H7 (cell line): Measurements from ENCODE around the gene C11orf86. TPM values are rescaled to one million over a fixed set of nuclear protein-coding genes. Genes with fewer than 3 reads are reported as not detected.
A peak's percentile ranks its signal among the peaks of the same experiment; 100 is the strongest.
"Not testable (repeated sequence)": the region's sequence is repeated elsewhere in the genome, so short reads cannot be mapped to it uniquely, and the experiment has no call there.

ENCODE experiments used
- DNase-seq: peaks from one replicate; pipeline ENCODE4 v3.0.0; 2012
- H3K27me3 ChIP-seq: 2 replicates; pipeline ENCODE4 v1.6.0; 2011; ENCODE audit warnings: mild to moderate bottlenecking, low read length; ENCODE audit not compliant: control insufficient read depth, insufficient read depth
- H3K36me3 ChIP-seq: replicated peaks from 2 replicates; pipeline ENCODE4 v1.5.1; 2011; ENCODE audit warnings: low read length; ENCODE audit not compliant: control insufficient read depth, insufficient read depth
- H3K4me3 ChIP-seq: 2 replicates; pipeline ENCODE4 v1.5.1; 2011; ENCODE audit warnings: low read depth, mild to moderate bottlenecking, control low read depth, low read length, moderate library complexity; ENCODE audit not compliant: insufficient read depth
- total RNA-seq: library from RNA; depleted of rRNA; stranded (reverse); fragments of >200 nt; shearing (Covaris generic); gene quantifications from 2 replicates; pipeline ENCODE4 v1.2.3, GENCODE V29; 2014

The C11orf86 gene
- total RNA-seq, 1 experiment from 2014 or later: 0.21 TPM

DNA sequence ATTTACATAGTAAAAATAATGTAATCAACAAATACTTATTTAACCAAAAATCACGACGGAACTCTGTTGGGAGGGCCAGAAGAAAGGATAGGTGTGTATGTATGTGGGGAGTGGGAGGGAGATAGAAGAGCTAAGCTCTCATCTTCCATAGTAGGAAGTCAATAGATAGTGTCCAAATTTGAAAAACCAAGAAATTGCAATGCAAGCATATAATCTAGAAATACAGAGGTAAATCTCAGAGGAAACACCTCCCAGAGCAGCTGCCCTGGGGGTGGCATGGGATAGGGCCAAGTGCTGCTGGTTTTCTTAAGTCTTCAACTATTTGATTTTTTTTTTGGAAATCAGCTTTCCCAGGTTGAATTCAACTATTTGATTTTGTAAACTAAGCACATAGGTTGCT, 16.9 kb downstream of the C11orf86 start:
- no peak for DNase-seq
- no peak overlapping the region for H3K4me3 ChIP-seq
- H3K27me3 ChIP-seq: no peaks in the 10 kb centered on the region
- H3K36me3 ChIP-seq: no peaks in the 10 kb centered on the region

DNA sequence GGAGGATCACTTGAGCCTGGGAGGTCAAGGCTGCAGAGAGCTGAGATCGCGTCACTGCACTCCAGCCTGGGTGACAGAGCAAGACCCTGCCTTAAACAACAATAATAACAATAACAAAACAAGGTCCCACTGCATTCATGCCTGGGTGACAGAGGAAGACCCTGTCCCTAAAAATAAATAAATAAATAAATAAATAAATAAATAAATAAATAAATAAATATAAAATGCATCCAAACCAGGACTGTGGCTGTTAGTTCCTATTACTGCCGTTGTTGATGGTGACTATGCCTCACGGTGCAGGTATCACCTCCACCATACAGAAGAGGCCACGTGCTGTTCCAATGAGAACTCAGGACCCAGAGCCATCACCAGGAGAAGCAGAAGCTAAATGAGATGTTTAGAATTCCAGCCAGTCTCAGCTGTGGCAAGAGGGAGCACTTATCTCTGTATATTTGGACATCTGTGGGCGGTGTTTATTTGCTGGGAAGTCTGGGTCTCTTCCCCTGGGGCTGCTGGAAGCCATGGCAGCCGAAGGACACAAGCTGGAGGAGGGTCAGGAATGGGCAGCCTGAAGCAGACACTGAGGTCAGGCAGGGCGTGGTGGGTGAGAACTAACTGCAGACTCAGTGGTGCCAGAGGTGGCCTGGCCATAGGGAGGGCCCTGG, 21.6 kb downstream of the C11orf86 start:
- Histone ChIP-seq H3K27me3 (no peaks in the 10 kb centered on the region), H3K4me3 (no peak overlapping the region), H3K36me3 (no peaks in the 10 kb centered on the region)
- DNase-seq: no peak

GRCh38 chr11:66999555-66999954, 24.5 kb downstream of the C11orf86 start:
- Histone ChIP-seq H3K4me3 (no peak overlapping the region), H3K36me3 (no peaks in the 10 kb centered on the region), H3K27me3 (no peaks in the 10 kb centered on the region)
- DNase-seq: no peak

- H3K27me3 ChIP-seq: no peaks in the 10 kb centered on the region
- no peak overlapping the region for H3K4me3 ChIP-seq
- H3K36me3 ChIP-seq: no peaks in the 10 kb centered on the region
- DNase-seq: no peak
These were observed 26.2 kb downstream of the C11orf86 start for GRCh38 chr11:67001332-67001731.

DNA sequence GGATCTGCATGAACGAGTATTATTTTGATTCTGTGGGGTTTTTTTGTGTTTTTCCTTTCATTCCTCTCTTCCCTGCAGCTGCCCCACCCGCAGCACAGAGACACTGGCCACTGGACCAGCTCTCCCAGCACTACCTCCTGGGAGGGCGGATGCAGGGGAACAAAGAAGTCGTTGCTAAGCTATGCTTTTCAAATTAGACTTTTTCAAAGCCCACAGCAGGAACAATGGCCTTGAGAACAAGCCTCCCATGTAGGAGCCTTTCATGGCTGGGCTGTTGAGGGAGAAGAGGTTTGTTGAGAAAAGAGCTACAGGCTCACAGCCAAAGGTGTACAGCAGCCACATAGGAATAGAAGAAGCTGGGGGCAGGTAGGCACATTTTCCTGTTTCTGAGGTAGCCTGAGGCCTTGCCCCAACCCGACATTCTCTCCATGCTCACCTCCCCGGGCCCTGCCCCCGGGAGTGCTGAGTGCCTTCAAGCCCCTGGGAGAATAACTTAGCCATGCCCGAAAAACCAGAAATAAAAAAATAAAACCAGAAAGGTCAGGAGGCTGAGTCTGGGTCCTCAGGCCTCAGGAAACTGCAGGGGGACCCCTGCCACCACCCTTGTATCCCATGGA, 27.3 kb downstream of the C11orf86 start:
- Histone ChIP-seq H3K27me3 (no peaks in the 10 kb centered on the region), H3K36me3 (no peaks in the 10 kb centered on the region), H3K4me3 (no peak overlapping the region)
- peak; percentile 78 for DNase-seq

- Histone ChIP-seq H3K27me3 (no peaks in the 10 kb centered on the region), H3K36me3 (no peaks in the 10 kb centered on the region), H3K4me3 (no peak overlapping the region)
- peak; percentile 65 for DNase-seq
These were observed 27.9 kb downstream of the C11orf86 start for GRCh38 chr11:67002921-67003411.

DNA sequence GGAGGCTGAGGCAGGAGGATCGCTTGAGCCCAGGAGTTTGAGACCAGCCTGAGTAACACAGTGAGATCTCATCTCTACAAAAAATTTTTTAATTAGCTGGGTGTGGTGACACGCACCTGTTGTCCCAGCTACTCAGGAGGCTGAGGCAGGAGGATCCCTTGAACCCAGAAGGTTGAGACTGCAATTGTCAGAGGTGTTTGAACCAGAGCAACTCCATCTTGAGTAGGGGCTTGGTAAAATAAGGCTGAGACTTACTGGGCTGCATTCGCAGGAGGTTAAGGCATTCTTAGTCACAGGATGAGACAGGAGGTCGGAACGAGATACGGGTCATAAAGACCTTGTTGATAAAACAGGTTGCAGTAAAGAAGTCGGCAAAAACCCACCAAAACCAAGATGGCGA, 30.1 kb downstream of the C11orf86 start:
- not testable (repeated sequence) for DNase-seq, H3K4me3 ChIP-seq, H3K36me3 ChIP-seq, H3K27me3 ChIP-seq

- peak; percentile 89 for DNase-seq
- no peaks in the 10 kb centered on the region for H3K36me3 ChIP-seq
- no peaks in the 10 kb centered on the region for H3K27me3 ChIP-seq
- H3K4me3 ChIP-seq: no peak overlapping the region
These were observed 31.2 kb downstream of the C11orf86 start for GRCh38 chr11:67006029-67006884.

GRCh38 chr11:67007126-67007525, 32.0 kb downstream of the C11orf86 start:
- Histone ChIP-seq H3K27me3 (no peaks in the 10 kb centered on the region), H3K36me3 (no peaks in the 10 kb centered on the region), H3K4me3 (no peak overlapping the region)
- DNase-seq: peak; percentile 31

- Histone ChIP-seq H3K27me3 (no peaks in the 10 kb centered on the region), H3K36me3 (peaks cover 3% of the 10 kb centered on the region; the same call in 1 of the 2 replicates)
- peak; percentile 26 for DNase-seq
These were observed 35.3 kb downstream of the C11orf86 start for GRCh38 chr11:67010296-67010905.

DNA sequence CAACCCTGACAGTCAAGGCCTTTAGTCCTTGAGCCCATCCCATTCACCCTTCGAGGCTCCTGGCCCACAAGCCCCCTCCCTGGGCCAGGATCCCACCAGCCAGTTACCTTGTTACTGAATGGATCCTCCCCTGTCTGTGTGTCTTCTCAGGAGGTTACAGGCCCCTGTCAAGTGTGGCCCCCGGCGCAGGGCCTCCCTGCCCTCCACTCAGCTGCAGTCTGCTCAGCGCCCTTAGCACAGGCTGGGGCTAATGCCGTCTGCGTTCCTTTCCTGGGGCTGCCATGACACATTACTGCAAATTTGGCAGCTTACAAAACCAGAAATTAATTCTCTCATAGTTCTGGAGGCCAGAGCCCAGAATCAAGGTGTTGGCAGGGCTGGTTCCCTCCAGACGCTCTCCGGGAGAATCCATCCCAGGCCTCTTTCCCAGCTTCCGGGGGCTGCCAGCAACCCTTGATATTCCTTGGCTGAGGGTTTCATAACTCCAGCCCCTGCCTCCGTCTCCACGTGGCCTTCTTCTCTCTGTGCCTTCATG, 38.5 kb downstream of the C11orf86 start:
- H3K36me3 ChIP-seq: peaks cover 3% of the 10 kb centered on the region; the same call in 1 of the 2 replicates
- no peak for DNase-seq
- H3K4me3 ChIP-seq: no peak overlapping the region
- no peaks in the 10 kb centered on the region for H3K27me3 ChIP-seq

More at GRCh38 chr11:67010296-67010905, 35.3 kb downstream of the C11orf86 start:
- H3K4me3 ChIP-seq: no peak overlapping the region

DNA sequence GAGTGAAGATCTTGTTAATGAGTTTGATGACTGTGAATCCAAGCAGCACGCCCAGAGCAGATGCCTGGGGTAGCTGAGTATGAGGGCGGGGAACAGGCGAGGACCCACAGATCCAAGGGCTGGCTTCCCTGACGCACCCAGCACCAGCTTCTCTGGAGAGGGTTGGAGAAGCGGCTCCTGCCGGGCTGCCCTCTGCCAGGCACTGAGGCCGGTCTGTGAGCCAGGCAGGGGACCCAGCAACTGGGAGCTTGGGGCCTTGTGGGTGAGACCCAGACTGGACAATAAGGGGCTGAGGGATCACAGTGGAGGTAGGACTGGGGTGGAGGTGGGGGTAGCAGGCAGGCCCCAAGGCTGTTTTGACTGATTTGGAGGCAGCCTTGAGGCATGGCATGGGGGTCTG, 39.2 kb downstream of the C11orf86 start:
- Histone ChIP-seq H3K4me3 (no peak overlapping the region), H3K36me3 (peaks cover 3% of the 10 kb centered on the region; the same call in 1 of the 2 replicates), H3K27me3 (no peaks in the 10 kb centered on the region)
- DNase-seq: peak; percentile 28

GRCh38 chr11:67015048-67015447, 39.9 kb downstream of the C11orf86 start:
- Histone ChIP-seq H3K36me3 (peaks cover 3% of the 10 kb centered on the region; the same call in 1 of the 2 replicates), H3K4me3 (no peak overlapping the region), H3K27me3 (no peaks in the 10 kb centered on the region)
- peak; percentile 59 for DNase-seq

- DNase-seq: peak; percentile 29
- H3K27me3 ChIP-seq: no peaks in the 10 kb centered on the region
- peaks cover 3% of the 10 kb centered on the region; the same call in 1 of the 2 replicates for H3K36me3 ChIP-seq
These were observed 41.4 kb downstream of the C11orf86 start for GRCh38 chr11:67016550-67016949.

More at GRCh38 chr11:67016550-67016949, 41.4 kb downstream of the C11orf86 start:
- H3K4me3 ChIP-seq: no peak overlapping the region
